Smooth muscle cell of the brain vasculature (primary cell): ENCODE data around the gene SPRY1.

Source experiments
- DNase-seq: peaks from one replicate; pipeline ENCODE4 v3.0.0-alpha.2; 2012; ENCODE audit warnings: low read depth, low spot score

The SPRY1 gene

GRCh38 chr4:123443401-123444289 lies 47.0 kb downstream of the SPRY1 start:
- no peak for DNase-seq

DNA sequence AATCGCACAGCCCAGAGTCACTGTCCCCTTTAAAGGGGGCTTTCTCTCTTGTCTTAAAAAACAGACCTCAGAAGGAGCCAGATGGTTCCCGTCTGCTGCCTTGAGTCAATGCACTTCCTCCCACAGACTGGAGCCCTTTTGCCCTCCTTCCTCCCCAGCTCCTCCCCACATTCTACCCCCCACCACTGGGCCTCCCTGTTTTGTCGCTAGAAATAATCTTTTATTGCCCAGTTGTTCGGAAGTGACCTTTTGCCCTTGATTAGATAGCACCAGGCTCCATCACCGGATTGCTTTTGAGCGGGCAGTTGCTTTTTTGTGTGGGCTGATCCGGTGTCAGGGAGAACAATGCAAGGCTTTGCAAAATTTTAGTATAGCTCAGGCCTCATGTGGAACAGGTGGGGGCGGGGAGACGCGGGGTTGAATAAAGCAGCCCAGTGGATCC lies 47.7 kb downstream of the SPRY1 start:
- DNase-seq: no peak

- no peak for DNase-seq
These were observed 50.4 kb downstream of the SPRY1 start for GRCh38 chr4:123446865-123447474.

- DNase-seq: no peak
These were observed 52.8 kb downstream of the SPRY1 start for GRCh38 chr4:123449362-123449761.

DNA sequence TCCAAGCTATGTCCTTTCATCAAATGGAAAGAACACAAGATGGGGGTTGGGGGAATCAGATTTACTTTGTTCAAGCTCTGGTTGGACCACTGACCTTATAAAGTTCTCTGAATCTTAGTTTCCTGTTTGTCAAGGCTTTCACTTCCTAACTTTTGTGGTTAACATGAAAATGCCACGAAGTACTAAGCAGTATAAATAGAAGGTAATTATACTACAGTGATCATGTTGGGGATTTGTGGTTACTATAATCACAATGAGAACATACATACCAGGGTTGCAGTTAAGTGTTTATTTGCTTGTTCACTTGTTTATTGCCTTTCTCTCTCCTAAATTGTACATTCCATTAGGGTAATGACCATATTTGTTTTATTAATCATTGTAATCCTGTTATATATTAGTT lies 53.2 kb downstream of the SPRY1 start:
- DNase-seq: no peak

- no peak for DNase-seq
These were observed 53.8 kb downstream of the SPRY1 start for GRCh38 chr4:123450393-123450792.

DNA sequence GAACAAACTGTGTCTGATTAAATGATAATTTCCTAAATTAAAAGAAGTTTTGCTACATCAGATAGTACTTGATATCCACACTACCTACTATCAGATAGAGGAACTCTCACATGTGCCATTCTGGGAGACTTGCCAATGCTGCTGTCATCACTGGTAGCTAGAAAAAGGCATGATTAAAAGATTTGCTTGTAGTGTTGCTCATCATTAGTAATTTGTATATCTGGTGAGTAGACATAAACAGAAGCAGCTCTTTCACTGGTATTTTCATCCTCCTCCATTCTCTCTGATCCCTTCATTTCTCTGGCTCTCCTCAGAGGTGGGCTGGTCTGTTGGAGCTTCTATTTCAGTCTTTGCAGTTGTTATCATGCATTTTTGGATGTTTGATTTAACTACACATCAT lies 56.0 kb downstream of the SPRY1 start:
- no peak for DNase-seq

GRCh38 chr4:123453061-123453680 lies 56.6 kb downstream of the SPRY1 start:
- no peak for DNase-seq
